GM20000 (cell line): Measurements from ENCODE around the gene CLSTN2.

Experiments
- DNase-seq: peaks from one replicate; pipeline ENCODE4 v3.0.0; 2012; ENCODE audit warnings: low spot score
- TF ChIP-seq, protein P1 (sequence below): IDR thresholded peaks from 2 replicates; pipeline ENCODE4 v1.5.1; 2012; ENCODE audit warnings: mild to moderate bottlenecking, control low read depth; ENCODE audit errors: extremely low read depth, missing control alignments

CLSTN2 gene

DNA sequence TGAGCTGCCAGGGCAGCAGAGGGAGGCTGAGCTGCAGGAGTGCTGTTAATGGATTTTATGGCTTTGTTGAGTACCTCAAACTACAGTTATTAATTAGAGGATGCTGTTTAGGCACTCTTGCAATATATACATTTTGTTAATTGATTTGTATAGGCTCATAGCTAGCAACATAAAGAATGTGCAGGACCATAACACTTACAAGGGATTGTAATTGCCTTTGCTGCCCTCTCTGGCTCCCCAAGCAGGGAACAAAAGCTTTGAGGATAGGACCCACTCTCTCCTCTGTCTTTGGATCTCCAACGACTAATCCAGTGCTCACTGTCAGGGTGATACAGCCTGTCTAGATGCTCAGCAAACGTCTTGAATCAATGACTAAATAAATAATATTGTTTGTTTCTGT is 1.2 kb upstream of the CLSTN2 start:
- TF ChIP-seq, protein P1, sequence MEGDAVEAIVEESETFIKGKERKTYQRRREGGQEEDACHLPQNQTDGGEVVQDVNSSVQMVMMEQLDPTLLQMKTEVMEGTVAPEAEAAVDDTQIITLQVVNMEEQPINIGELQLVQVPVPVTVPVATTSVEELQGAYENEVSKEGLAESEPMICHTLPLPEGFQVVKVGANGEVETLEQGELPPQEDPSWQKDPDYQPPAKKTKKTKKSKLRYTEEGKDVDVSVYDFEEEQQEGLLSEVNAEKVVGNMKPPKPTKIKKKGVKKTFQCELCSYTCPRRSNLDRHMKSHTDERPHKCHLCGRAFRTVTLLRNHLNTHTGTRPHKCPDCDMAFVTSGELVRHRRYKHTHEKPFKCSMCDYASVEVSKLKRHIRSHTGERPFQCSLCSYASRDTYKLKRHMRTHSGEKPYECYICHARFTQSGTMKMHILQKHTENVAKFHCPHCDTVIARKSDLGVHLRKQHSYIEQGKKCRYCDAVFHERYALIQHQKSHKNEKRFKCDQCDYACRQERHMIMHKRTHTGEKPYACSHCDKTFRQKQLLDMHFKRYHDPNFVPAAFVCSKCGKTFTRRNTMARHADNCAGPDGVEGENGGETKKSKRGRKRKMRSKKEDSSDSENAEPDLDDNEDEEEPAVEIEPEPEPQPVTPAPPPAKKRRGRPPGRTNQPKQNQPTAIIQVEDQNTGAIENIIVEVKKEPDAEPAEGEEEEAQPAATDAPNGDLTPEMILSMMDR, result no peak
- no peak for DNase-seq

DNA sequence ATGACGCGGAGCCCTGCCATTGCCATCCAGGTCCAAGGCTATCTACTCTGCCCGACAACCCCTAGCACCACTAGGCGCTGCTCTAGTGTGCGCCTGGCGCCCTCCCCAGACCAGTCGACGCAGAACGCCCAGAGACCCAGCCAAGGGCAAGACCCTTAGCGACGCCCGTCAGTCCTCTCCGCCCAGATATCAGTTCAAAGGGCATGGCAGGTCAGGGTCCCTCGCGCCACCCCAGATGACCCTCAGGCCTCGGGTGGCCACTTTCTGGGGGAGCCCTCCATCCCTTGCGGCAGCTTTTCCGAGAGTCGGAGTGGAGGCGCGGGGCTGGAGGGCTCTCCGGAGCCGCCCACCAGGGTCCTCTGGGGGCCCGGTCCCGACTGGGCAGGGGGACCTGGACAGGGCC is 371 bp upstream of the CLSTN2 start:
- TF ChIP-seq, protein P1, result no peak
- DNase-seq, result no peak

DNA sequence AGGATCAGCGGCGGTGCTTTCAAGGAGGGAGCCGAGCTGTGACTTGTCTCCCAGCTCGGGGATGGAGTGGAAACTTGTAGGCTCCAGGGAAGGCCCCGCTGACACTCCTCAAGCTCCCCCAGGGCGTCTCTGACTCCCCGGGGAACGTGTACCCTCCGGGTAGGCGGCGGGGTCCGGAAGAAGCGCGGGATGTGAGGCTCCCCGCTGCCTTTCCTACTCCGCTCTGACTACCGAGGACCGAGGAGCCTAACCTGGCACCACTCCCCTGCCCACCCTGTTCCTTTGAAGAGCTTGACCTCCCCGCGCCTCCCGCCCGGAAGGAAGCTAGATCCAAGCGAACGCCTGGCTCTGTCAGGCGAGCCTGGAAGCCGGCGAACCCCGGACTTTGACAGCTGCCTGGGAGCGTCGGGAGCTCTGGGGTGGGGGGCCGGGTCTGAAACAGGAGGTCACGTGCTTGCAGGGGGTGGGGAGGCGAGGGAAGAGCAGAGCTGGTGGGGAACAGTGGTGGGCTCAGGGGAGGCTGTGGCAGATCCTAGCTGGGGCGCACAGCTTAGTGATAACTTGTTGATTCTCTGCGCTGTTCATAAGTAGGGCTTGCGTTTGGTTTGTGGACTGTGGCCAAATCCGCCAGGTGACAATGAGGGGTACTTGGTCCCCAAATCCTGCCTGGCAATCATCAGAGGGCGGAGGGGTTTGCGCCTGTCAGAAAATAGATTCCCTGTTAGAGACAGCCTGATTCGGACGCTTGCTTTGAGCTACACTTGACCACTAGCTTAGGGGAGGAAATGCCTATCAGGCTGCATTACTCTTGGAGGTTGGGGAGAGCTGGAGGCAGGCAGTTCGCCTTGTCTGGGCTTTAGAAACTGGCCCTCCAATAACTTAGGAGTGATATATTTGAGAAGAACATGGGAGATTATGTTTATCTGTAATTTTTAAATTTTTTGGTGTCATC is 1.2 kb downstream of the CLSTN2 start:
- TF ChIP-seq, protein P1, result no peak
- no peak for DNase-seq

DNA sequence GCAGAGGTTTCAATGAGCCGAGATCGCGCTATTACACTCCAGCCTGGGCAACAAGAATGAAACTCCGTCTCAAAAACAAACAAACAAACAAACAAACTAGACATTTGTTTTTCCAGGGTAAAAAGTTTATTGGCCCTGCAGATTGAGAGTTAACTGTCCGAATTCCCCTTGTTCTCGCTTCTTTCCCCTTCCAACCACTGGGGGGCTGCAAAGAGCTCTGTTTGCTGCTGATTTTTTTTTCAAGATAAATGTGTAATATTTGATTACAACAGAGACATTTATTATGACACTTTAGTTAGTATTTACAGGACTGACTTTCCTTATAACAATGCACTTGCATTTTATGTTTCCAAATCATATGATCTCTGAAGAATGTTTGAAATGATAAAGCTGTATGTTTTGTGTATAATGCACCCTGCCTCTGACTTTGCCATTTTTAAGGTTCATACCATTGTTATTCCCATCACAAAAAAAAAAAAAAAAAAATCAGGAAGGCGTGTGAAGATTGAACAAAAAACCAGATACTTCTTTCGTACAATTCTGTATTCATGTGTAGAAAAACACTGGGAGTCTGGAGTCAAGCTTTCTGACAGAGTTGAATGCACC is 2.8 kb downstream of the CLSTN2 start:
- TF ChIP-seq, protein P1, result peak; percentile 43
- peak; percentile 61 for DNase-seq

DNA sequence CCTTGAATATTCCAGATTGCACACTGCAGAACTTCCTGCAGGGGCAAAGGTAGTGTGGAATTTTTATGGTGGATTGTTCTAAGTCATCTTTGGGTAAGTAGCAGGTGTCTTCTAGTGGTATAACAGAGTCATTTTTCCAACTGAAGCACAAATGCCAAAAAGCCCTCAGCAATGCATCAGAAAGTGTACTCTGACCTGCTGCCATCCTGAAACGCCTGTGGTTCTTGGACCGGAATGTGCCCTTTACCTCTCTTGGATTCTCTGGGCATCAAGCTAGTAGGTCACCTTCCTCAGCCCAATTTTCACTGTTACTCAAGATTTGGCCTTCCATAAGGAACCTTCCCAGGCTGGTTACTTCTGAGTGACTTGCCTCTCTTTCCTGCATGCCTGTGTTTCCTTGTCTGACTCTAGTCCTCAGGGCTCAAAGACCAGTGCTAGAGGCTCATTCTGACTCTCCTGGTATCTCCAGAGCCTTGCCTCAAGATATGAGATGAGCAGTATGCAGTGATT is 4.8 kb downstream of the CLSTN2 start:
- no peak for DNase-seq
- TF ChIP-seq, protein P1, result no peak

DNA sequence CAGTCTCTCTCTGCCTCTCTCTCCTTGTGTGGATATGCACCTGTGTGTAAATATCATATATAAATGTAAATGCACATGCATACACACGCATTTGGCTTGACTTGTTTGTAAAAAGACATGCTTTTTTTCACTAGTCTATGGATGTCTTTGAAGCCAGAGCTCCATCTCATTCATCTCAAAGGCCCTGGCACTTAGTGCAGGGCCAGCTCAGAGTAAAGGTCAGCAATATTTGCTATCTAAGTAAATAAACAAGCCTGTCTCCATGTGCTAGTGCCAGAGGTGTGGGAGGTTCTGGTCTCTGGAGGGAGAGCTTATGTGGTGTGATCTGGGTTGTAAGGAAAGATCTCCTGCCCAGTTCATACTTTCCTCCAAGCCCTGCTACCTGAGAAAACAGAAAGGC is 5.6 kb downstream of the CLSTN2 start:
- no peak for DNase-seq
- TF ChIP-seq, protein P1, result no peak

DNA sequence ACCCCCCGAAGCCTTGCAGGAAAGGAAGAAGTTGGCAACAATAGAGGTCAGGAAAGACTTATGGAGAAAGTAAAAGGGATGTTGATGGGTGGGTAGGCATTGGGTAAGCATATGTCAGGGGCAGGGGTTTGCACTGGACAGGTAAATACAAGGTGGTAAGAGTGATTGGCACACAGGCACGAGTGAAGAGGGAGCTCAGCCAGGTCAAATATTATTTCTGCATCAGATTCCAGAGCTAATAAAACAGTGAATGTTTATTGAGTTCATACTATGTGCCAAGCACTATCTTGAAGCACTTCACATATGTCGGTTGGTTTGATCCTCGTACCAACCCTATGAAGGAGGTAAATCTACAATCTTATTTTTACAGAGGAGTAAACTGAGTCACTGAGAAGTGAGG is 6.6 kb downstream of the CLSTN2 start:
- TF ChIP-seq, protein P1, result no peak
- no peak for DNase-seq
